NCI-H2227 treated with DMSO at 0.1 percent for 48 hours (cell line): ENCODE data around the gene COMT.

Source experiments
- DNase-seq: peaks from one replicate; lab custom pipeline; 2025; lab: John Stamatoyannopoulos, UW

The COMT gene

DNA sequence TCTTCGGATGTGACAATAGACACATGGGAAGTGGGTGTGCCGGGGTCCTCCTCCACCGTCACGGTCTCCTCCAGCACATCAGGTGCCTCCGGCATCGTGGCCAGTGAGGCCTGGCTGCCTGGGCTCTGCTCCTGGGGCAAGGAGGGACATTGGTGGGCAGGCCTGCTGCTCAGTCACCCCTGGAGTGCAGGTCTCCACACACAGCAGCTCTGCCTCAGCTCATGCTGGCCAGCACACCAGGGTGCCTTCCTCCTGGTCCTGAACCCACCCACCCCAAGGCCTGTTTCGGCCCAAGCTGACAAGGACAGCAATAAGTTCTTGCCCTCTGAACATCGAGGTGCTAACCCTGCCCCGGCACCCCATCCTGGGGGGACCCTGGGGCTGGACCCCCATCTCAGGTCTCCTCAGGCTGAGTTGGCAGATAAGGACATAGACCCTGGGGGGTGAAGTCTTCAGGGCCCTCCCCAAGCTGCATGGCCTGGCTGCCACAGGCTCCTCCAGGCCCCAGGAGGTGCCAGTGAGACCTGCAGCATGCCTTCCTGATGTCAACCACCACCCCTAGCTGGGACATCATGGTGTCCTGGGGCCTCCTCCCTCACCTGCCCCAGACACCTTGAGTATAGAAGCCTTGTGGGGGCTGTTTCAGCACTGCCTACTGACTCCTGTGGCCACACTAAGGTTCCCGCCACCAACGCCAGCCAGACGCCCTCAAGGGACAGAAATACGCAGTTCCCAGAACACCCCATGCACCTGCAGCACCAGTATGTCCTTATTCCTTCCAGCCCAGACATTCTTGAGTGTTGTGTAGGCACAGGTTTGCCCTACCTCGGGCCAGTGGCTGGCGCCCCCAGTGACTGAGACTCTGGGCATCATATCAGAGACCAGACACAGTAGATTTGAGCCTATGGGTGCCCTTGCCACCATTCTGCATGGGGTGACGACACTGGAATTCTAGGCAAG lies 40.7 kb downstream of the COMT start:
- DNase-seq, result no peak

GRCh38 chr22:19982991-19983578 lies 41.5 kb downstream of the COMT start:
- DNase-seq, result no peak

DNA sequence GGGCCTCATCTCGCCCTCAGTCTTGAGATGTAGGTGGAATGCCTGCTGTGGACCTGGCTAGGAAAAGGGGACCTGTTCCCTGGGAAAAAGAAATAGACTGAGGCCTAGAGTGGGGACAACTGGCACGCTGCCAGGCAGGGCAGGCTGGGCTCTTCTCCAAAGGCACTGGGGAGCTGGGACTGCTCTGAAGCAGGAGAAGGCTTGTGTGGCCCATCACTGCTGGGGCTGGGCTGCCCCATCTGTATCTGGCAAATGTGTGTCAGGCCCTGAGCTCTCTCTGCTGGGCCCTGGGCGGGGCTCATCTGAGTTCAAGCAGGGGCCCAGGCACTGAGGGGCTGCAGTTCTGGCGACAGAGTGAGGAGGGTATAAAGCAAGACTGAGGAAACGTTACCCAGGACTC lies 42.2 kb downstream of the COMT start:
- DNase-seq, result no peak

DNA sequence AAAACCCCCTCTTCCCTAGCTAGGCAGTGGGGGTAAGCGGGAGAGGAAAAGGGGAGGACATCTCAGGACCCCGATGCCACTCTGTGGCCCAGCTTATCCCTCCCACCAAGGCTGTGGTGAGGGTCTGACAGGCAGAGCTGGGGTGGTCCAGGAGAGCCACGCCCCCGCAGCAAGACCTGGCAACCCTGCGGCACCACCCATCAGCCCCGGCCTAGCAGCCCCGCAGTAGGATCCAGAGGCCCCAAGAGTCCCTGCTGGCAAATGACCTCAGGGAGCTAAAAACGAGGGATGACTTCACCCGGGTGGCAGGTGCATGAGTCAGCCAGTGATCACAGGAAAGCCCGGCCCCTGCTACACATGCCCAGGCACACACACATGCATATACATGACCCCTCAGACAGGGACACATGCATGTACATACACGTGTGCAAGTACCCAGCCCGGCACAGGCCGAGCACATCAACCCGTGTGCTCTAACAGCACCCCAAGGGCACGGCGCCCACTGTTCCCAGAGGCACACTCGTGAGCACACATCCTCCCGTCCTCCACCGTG lies 42.7 kb downstream of the COMT start:
- no peak for DNase-seq

- DNase-seq, result no peak
These were observed 43.6 kb downstream of the COMT start for GRCh38 chr22:19984851-19985811.

- DNase-seq, result no peak
These were observed 44.4 kb downstream of the COMT start for GRCh38 chr22:19986011-19986409.

- peak; percentile 79 for DNase-seq
These were observed 45.1 kb downstream of the COMT start for GRCh38 chr22:19986410-19987341.

GRCh38 chr22:19987394-19988306 lies 46.1 kb downstream of the COMT start:
- no peak for DNase-seq

- no peak for DNase-seq
These were observed 46.8 kb downstream of the COMT start for GRCh38 chr22:19988331-19988808.

DNA sequence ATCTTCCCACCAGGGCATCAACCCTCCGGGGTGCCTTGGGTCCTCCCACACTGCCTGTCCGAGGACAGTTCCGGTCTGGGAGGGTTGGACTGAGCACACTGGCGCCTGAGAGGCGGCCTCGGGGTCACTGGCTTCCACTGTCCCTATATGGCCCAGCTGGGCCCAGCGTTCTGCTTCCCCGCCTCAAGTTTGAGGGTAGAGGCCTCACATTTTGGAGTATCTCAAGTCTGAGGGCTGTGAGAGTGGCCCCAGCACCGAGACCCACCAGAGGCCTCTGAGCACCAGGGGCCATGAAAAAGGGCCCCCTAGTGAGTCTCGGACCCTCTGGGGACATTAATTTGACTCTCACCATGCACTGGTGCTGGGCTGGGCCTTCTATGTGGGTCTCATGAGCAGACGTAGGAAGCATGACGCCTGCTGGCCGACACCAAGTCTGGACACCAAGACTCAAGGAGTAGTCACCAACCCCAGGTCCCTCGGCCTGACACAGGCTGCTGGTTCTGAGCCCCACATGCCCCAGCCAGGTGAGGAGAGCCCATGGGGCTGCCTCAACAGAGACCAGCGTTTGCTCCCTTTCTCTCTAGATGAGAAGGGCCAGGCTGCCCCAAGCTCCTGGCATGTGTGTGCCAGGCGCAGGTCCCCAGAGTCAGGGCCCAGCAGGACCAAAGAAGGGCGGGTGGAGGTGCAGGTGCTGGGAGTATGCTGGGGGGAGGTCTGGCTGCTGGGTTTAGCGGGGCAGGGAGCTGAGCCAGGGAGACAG lies 47.6 kb downstream of the COMT start:
- no peak for DNase-seq

DNA sequence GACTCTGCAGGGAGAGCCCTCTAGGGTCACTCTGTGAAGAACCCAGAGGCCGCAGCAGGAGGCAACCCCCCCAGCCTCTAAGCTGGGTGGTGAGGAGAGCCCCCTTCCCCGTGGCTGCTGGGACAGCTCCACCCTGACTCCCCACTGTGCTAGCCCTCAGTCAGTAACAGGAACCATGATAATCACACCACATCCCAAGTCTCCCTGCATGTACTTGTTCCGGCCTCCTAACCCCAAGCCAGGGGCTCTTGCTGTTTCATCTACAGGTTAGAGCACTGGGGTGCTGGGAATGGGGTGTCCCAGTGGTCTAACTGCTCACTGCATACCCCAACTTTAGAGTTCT lies 48.1 kb downstream of the COMT start:
- no peak for DNase-seq

DNA sequence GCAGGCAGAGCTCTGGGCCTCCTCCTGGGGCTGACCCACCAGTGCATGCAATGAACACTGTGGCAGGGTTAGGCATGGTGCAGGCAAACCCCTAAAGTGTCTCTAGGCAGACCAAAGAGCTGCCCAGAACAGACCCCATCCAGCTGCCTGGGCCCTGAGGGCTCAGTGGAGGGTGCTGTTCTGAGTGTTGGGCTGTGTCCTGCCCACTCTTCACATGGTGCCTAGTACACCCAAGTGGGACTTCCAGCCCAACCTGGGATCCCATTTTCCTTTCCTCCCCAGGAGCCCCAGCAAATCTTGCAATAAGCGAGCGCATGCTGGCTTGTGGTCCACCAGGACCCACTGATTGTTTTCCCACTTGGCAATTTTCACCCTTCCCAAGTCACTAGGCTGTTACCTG lies 48.6 kb downstream of the COMT start:
- no peak for DNase-seq

DNA sequence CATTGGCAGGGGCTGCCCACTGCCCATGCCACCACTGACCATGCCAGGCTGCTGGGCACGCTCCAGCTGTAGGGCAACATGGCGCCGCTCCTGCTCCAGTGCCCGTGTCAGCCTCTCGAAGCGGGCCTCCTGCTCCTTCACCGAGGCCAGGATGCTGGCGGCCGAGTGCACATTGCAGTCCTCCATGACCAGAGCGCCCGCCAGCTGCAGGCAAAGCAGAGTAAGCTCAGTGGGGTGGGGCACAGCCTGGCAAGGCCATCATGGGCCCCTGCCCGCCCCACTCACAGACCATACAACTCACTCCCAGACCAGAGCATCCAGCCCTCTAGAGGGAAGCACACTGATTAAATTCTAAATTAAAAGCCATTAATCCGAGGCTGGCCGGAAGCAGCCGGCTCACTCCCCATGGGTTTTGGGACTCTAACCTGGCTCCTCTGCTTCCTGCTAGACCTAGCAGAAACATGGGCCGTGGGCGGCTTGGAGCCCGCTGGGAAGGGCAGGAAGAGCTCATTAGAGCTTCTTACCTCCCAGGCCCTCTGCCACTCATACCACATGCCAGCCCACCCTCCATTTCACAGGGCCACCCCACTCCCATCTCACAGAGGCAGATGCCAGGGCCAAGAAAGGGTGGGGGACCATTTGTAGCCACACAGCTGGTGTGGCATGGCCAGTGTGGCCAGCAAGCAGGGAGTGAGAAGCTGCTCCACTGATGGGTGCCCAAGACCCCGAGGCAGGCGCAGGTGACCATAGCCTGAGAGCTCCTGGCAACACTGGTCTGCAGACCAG lies 49.2 kb downstream of the COMT start:
- DNase-seq, result no peak

DNA sequence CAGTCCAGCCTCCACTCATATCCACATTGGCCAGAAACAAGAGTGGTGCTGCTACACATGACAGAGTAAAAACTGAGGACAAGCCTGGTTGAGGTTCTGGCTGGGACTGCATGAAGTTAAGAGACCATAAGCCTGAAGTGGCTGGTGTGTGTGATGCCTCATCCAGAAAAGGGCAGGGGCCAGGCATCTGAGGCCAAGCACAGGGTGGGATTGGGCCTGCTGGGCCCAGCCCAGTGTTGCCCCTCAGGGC lies 49.7 kb downstream of the COMT start:
- no peak for DNase-seq

DNA sequence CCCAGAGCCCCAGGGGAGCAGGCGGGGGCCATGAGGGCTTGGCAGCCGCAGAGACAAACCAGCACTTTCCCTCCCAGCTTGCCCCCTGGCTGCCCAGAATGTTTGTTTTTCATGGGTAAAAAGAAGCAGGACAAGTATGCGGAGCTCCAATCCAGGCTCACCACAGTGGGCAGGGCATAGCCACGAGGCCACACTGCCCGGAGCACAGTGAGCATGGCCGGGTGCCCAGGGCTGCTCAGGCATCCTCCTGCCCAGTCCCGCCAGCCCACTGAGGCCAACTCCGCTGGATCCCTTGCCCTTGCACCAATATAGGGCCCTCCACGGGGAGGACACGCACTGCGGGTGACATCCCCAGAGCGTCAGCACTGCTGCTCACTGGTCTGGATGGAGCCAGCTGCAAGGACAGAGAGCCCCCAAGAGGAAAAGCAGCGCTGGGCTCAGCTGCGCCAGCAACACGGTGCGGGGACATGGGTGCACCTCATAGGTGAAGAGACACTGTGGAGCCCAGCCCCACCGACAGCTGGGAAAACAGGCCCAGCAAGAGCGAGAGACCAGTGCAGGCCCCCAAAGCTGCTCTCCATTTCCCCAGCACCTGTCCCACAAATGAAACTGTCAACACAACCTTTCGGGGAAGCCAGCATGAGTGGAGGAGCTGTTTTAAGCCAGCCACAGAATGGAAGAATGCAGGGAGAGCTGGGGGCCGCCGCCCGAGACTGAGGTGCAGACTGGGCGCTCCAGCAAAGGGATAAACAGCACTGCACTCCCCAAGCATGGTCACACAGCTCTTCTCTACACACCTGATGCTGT lies 50.3 kb downstream of the COMT start:
- no peak for DNase-seq

GRCh38 chr22:19992481-19992911 lies 50.9 kb downstream of the COMT start:
- no peak for DNase-seq

- DNase-seq, result no peak
These were observed 51.4 kb downstream of the COMT start for GRCh38 chr22:19992921-19993355.

GRCh38 chr22:19993926-19994325 lies 52.4 kb downstream of the COMT start:
- no peak for DNase-seq
